Transverse colon (tissue), 4 donors: Measurements from ENCODE around the gene IBA57. TPM values are rescaled to one million over a fixed set of nuclear protein-coding genes. Genes with fewer than 3 reads are reported as not detected.

ENCODE experiments used
- DNase-seq: peaks from one replicate; pipeline ENCODE4 v3.0.0-alpha.2; 2019
- H3K27ac ChIP-seq, 4 donors: fragments of 200-600 bp; sonication (generic); 2 replicates each; pipeline ENCODE4 v1.5.1; 2016 to 2018; ENCODE audit warnings: inconsistent platforms in 4 of 4
- H3K27me3 ChIP-seq: fragments of 200-600 bp; sonication (generic); 2 replicates; pipeline ENCODE4 v1.5.1; 2017; ENCODE audit warnings: inconsistent platforms
- H3K36me3 ChIP-seq, 4 donors: fragments of 200-600 bp; sonication (generic); 2 replicates each; pipeline ENCODE4 v1.5.1; 2017 to 2019; ENCODE audit warnings: inconsistent platforms in 4 of 4
- H3K4me1 ChIP-seq, 4 donors: fragments of 200-600 bp; sonication (generic); 2 replicates each; pipeline ENCODE4 v1.5.1; 2017 to 2020; ENCODE audit warnings: inconsistent platforms in 4 of 4
- H3K4me3 ChIP-seq, 4 donors: fragments of 200-600 bp; sonication (generic); 1 replicate in 1 of 4; 2 replicates in 3 of 4; pipeline versions ENCODE4 v1.5.1 to v1.6.1; 2017 to 2019; ENCODE audit warnings: inconsistent platforms in 4 of 4
- H3K9me3 ChIP-seq, 2 donors: fragments of 200-600 bp; sonication (generic); 2 replicates each; pipeline ENCODE4 v1.5.1; 2017 to 2019; ENCODE audit warnings: inconsistent platforms in 2 of 2
- CTCF ChIP-seq, 5 experiments: fragments of 200-600 bp in 3 of 5; fragments of 450-650 bp in 2 of 5; sonication (generic) in 3 of 5; IDR thresholded peaks; 1 replicate in 2 of 5; 2 replicates in 3 of 5; pipeline ENCODE4 v1.5.1; 2016 to 2017; ENCODE audit warnings: antibody characterized with exemption in 5 of 5, inconsistent platforms in 3 of 5, mild to moderate bottlenecking in 2 of 5, moderate library complexity in 1 of 5
- EP300 ChIP-seq: sonication (generic); formaldehyde crosslinking; IDR thresholded peaks from one replicate; pipeline ENCODE4 v1.6.1; 2017; ENCODE audit warnings: antibody characterized with exemption, low read depth
- POLR2A ChIP-seq: fragments of 450-650 bp; IDR thresholded peaks from one replicate; pipeline ENCODE4 v1.6.1; 2016; ENCODE audit warnings: antibody characterized with exemption, mild to moderate bottlenecking, moderate library complexity
- POLR2AphosphoS5 ChIP-seq, 3 donors: sonication (generic); formaldehyde crosslinking; IDR thresholded peaks; one replicate each; pipeline ENCODE4 v1.6.1; 2016; ENCODE audit warnings: antibody characterized with exemption in 3 of 3
- WGBS, 2 donors: methylation state at CpG; one replicate each; pipeline ENCODE4 v1.1.5; 2018; ENCODE audit warnings: low coverage in 1 of 2; 5-methylcytosine and 5-hydroxymethylcytosine counted together
- in situ Hi-C, 4 donors: fragments of 200-750 bp; cut with MboI; loops; one replicate each; pipeline versions ENCODE4 v1.15.0 to v1.15.1; 2017; ENCODE audit warnings: low sequenced_read_pairs in 3 of 4, low pct_ligation_motif_present in 1 of 4, low pct_unique_long_range_greater_than_20kb in 1 of 4
- intact Hi-C: fragments of 100-400 bp; cut with DNase I; formaldehyde crosslinking; loops from one replicate; pipeline ENCODE4 v1.15.1; 2023; ENCODE audit warnings: low total_unique reads
- total RNA-seq, 4 donors: library from RNA; depleted of rRNA; stranded (reverse); fragments of >200 nt; gene quantifications; one replicate each; pipeline ENCODE4 v1.1.0, GENCODE V29; 2016

IBA57 gene
- total RNA-seq, 4 donors from 2014 or later = 7.5 to 13.5 (median 10.4) TPM

GRCh38 chr1:228214921-228215662, 49.5 kb downstream of the IBA57 start:
- in situ Hi-C loops (no loop called here), intact Hi-C loops (no loop called here)
- Histone ChIP-seq H3K27me3 (peaks cover 3% of the 10 kb centered on the region), H3K4me3 (no peak overlapping the region), H3K4me1 (peaks cover 0 to 15% (median 11%) of the 10 kb centered on the region in 4 donors), H3K36me3 (no peaks in the 10 kb centered on the region), H3K9me3 (no peaks in the 10 kb centered on the region), H3K27ac (no peak overlapping the region)
- no peak for DNase-seq
- no peak for TF ChIP-seq EP300
- TF ChIP-seq CTCF (IDR thresholded peaks at IDR 0.05) = no peak
- no peak for TF ChIP-seq POLR2AphosphoS5 (IDR thresholded peaks at IDR 0.05)
- no peak for TF ChIP-seq POLR2A
- 90% methylated on average over 21 of the region's 23 CpGs; no CpG with 5 or more reads in 1 of the 2 donors for WGBS, 2 donors

DNA sequence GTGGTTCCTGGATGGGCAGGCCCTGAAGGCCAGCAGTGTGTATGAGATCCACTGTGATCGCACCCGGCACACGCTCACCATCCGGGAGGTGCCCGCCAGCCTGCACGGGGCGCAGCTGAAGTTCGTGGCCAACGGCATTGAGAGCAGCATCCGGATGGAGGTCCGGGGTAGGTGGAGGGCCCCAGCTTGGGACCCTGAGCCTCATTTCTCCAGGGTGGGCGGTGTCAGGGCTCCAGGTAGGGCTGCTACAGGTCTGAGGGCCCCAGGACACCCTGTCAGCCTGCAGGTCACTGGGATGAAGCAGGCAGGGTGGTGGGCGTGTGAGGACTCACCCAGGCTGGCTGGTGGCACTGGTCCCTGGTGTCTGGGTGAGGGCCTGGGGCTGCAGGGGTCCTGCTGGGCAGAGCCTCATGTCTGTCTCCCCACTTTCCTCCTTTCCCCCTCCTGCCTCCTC, 50.1 kb downstream of the IBA57 start:
- H3K27ac ChIP-seq = no peak overlapping the region
- in situ Hi-C loops (no loop called here), intact Hi-C loops (no loop called here)
- DNase-seq = no peak
- peaks cover 0 to 15% (median 11%) of the 10 kb centered on the region in 4 donors for H3K4me1 ChIP-seq
- WGBS, 2 donors = 92% methylated on average over 13 of the region's 13 CpGs; no CpG with 5 or more reads in 1 of the 2 donors
- H3K9me3 ChIP-seq = no peaks in the 10 kb centered on the region
- no peak overlapping the region for H3K4me3 ChIP-seq
- TF ChIP-seq POLR2AphosphoS5 (IDR thresholded peaks at IDR 0.05) (no peak), EP300 (no peak), POLR2A (no peak), CTCF (IDR thresholded peaks at IDR 0.05) (no peak)
- no peaks in the 10 kb centered on the region for H3K36me3 ChIP-seq
- H3K27me3 ChIP-seq = peaks cover 3% of the 10 kb centered on the region

DNA sequence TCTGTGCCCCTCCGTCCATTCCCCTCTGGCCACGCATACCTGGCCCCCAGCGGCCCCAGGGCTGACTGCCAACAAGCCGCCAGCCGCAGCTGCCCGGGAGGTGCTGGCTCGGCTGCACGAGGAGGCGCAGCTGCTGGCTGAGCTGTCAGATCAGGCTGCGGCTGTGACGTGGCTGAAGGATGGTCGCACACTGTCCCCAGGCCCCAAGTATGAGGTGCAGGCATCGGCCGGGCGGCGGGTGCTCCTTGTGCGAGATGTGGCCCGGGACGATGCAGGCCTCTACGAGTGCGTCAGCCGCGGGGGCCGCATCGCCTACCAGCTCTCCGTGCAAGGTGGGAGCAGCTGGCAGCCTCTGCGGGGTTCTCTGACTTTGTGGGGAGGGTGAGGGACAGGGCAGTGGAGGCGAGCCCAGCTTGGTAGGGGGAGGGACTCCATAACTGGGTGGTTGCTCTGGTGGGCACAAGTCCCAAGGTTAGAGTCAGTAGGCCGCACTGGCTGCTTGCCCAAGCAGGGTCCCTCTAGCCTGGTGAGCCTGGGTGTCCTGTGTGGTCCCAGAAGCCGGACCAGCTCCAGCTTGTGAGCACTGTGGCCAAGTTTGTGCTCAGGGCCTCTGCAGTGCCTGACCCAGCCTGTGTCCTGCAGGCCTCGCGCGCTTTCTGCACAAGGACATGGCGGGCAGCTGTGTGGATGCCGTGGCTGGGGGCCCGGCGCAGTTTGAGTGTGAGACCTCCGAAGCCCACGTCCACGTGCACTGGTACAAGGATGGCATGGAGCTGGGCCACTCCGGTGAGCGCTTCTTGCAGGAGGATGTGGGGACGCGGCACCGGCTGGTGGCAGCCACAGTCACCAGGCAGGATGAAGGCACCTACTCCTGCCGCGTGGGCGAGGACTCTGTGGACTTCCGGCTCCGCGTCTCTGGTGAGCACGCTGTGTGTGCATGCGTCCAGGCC, 51.0 kb downstream of the IBA57 start:
- intact Hi-C loops (no loop called here), in situ Hi-C loops (no loop called here)
- TF ChIP-seq EP300 (no peak), POLR2AphosphoS5 (IDR thresholded peaks at IDR 0.05) (no peak), POLR2A (no peak), CTCF (IDR thresholded peaks at IDR 0.05) (no peak)
- Histone ChIP-seq H3K27me3 (peaks cover 3% of the 10 kb centered on the region), H3K4me3 (no peak overlapping the region), H3K36me3 (no peaks in the 10 kb centered on the region), H3K9me3 (no peaks in the 10 kb centered on the region), H3K27ac (no peak overlapping the region), H3K4me1 (peaks cover 0 to 15% (median 11%) of the 10 kb centered on the region in 4 donors)
- WGBS, 2 donors = 73 to 92% methylated on average over 11 to 53 of the region's 53 CpGs
- DNase-seq = no peak
